Osteoblast (primary cell): Measurements from ENCODE around the gene CXXC5. TPM values are rescaled to one million over a fixed set of nuclear protein-coding genes. Genes with fewer than 3 reads are reported as not detected.
A peak's percentile ranks its signal among the peaks of the same experiment; 100 is the strongest.

Source experiments
- DNase-seq: peaks from one replicate; pipeline ENCODE4 v3.0.0; 2011; ENCODE audit warnings: low spot score, mixed read lengths; ENCODE audit not compliant: insufficient read length; ENCODE audit errors: missing footprints
- H2AFZ ChIP-seq: 2 replicates; pipeline ENCODE4 v1.6.0; 2011; ENCODE audit warnings: mild to moderate bottlenecking, low read length
- H3K27ac ChIP-seq: 2 replicates; pipeline ENCODE4 v1.5.1; 2011; ENCODE audit warnings: mild to moderate bottlenecking, low read depth, low read length, moderate library complexity
- H3K27me3 ChIP-seq: 2 replicates; pipeline ENCODE4 v1.6.0; 2012; ENCODE audit warnings: mild to moderate bottlenecking, control low read depth, inconsistent platforms, low read length, moderate library complexity; ENCODE audit not compliant: insufficient read depth
- H3K36me3 ChIP-seq: 2 replicates; pipeline ENCODE4 v1.5.1; 2011; ENCODE audit warnings: mild to moderate bottlenecking, low read length, control low read depth, moderate library complexity; ENCODE audit not compliant: insufficient read depth
- H3K4me1 ChIP-seq: 2 replicates; pipeline ENCODE4 v1.5.1; 2011; ENCODE audit warnings: mild to moderate bottlenecking, low read length, control low read depth, moderate library complexity; ENCODE audit not compliant: insufficient read depth
- H3K4me2 ChIP-seq: 2 replicates; pipeline ENCODE4 v1.6.0; 2011; ENCODE audit warnings: mild to moderate bottlenecking, low read length; ENCODE audit not compliant: insufficient read depth
- H3K4me3 ChIP-seq: fragments of 200-600 bp; sonication (generic); 3 replicates; pipeline ENCODE4 v1.5.1; 2012; ENCODE audit warnings: mild to moderate bottlenecking, low read length, inconsistent platforms; ENCODE audit not compliant: insufficient read depth
- H3K79me2 ChIP-seq: 2 replicates; pipeline ENCODE4 v1.6.0; 2012; ENCODE audit warnings: mild to moderate bottlenecking, low read length, control low read depth, inconsistent platforms; ENCODE audit not compliant: insufficient read depth
- H3K9me3 ChIP-seq: 2 replicates; pipeline ENCODE4 v1.5.1; 2011; ENCODE audit warnings: low read depth, low read length, control low read depth
- H4K20me1 ChIP-seq: 2 replicates; pipeline ENCODE4 v1.6.0; 2012; ENCODE audit warnings: mild to moderate bottlenecking, low read length, control low read depth; ENCODE audit not compliant: insufficient read depth
- total RNA-seq: library from RNA; depleted of rRNA; stranded (reverse); fragments of >200 nt; gene quantifications from 2 replicates; pipeline ENCODE4 v1.2.3, GENCODE V29; 2012
- TF ChIP-seq, protein P1 (sequence below): IDR thresholded peaks from 2 replicates; pipeline ENCODE4 v1.5.1; 2011; ENCODE audit warnings: mild to moderate bottlenecking, low read depth, low read length, moderate library complexity; ENCODE audit errors: extremely low read depth

Gene CXXC5
- total RNA-seq, 1 donor: 186 TPM

DNA sequence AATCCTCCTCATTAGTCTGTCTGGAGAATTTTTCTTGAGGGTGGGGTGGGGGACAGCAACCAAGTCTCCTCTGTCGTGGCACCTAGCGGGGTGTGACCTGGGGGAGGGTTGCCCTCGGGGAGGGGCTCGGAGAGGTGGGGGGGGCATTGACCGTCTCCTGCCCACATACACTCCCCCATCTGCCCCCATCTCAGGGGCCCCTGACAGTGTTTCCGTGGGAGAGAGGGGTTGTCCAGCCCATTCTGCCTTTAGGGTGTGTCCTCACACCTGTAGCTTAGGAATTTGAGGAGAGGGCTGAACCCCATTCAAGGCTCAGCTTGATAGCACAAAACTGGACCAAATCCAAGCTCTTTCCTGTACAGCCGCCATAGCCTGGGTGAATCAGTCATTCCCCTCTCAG is 5.9 kb upstream of the CXXC5 start:
- Histone ChIP-seq H3K36me3 (no peaks in the 10 kb centered on the region), H4K20me1 (no peaks in the 10 kb centered on the region), H3K9me3 (no peaks in the 10 kb centered on the region), H3K4me2 (no peak overlapping the region), H3K4me3 (no peak overlapping the region), H2AFZ (no peak overlapping the region), H3K27me3 (no peaks in the 10 kb centered on the region), H3K79me2 (peaks cover 1% of the 10 kb centered on the region), H3K27ac (no peak overlapping the region), H3K4me1 (peaks cover 33% of the 10 kb centered on the region)
- TF ChIP-seq, protein P1, sequence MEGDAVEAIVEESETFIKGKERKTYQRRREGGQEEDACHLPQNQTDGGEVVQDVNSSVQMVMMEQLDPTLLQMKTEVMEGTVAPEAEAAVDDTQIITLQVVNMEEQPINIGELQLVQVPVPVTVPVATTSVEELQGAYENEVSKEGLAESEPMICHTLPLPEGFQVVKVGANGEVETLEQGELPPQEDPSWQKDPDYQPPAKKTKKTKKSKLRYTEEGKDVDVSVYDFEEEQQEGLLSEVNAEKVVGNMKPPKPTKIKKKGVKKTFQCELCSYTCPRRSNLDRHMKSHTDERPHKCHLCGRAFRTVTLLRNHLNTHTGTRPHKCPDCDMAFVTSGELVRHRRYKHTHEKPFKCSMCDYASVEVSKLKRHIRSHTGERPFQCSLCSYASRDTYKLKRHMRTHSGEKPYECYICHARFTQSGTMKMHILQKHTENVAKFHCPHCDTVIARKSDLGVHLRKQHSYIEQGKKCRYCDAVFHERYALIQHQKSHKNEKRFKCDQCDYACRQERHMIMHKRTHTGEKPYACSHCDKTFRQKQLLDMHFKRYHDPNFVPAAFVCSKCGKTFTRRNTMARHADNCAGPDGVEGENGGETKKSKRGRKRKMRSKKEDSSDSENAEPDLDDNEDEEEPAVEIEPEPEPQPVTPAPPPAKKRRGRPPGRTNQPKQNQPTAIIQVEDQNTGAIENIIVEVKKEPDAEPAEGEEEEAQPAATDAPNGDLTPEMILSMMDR: no peak
- DNase-seq: no peak

DNA sequence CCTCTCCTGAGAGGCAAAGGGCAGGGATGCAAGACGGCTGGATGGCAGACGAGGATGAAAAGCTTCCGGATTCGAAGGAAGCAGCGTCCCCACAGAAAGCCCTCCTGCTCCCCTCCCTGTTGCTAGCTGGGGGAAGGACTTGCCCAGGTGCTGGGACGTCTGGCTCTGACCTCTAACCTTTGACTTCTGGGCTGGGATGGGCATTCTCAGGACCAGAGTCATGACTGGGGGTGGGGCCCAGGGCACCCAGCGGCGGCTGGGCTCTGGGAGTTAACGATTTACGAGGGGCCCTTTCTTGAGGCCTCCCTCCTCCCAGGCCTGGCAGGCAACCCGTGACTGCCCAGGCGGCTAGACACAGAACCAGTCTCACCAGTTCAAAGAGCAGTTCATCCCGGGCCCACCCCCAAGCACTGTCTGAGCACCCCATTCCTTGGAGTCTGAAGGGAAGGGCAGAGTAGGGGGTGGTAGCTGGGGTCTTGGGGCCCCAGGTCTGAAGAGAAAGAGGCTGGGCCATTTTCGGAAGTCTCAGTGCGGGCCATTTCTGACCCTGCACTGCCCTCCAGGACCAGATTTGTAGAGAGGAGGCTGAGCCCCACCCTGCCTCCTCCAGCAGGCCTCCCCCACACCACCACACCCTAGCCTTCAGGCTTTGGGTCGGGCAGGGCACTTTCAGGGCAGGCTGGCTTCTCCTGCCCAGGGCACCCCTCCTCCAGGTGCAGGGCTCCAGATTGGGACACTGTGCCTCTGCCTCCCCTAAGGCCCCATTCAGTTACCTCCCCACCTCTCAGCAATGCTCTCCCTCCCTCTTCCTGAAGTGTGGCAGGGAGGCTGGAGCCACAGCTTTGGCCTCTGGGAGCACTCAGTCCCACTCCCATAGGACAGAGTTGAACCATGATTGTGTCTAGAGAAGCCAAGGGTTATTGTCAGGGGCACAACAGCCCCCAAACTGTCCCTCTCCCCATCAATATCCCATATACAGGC is 5.0 kb upstream of the CXXC5 start:
- Histone ChIP-seq H3K27me3 (no peaks in the 10 kb centered on the region), H3K4me2 (no peak overlapping the region), H3K9me3 (no peaks in the 10 kb centered on the region), H3K79me2 (peaks cover 8% of the 10 kb centered on the region), H3K4me3 (no peak overlapping the region), H3K36me3 (no peaks in the 10 kb centered on the region), H2AFZ (no peak overlapping the region), H3K27ac (no peak overlapping the region), H4K20me1 (no peaks in the 10 kb centered on the region), H3K4me1 (peaks cover 32% of the 10 kb centered on the region)
- TF ChIP-seq, protein P1: no peak
- peak; percentile 79 for DNase-seq

DNA sequence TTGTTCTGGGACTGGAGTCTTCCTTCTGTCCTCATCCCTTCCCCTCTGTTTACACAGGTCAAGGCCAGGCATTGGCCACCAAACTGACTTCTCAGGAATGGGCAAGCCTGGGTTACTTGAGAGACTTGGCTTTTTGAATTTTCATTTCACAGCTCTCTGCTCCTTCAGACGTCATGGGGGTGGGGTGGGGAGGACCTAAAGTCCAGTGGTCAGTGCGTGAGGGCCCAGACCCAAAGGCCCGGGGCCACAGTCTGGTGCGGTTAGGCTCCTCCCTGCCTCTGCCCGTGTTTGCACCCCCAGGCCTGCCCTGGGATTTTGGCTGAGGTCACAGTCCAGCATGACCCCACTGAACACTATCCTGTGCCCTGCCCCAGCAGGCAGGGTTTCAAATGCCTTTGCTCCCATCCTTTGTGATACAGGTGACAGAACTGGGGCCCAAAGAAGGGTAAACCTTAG is 4.1 kb upstream of the CXXC5 start:
- peak; percentile 90 for DNase-seq
- H4K20me1 ChIP-seq: no peaks in the 10 kb centered on the region
- H2AFZ ChIP-seq: no peak overlapping the region
- H3K36me3 ChIP-seq: no peaks in the 10 kb centered on the region
- H3K4me1 ChIP-seq: peaks cover 24% of the 10 kb centered on the region
- no peaks in the 10 kb centered on the region for H3K27me3 ChIP-seq
- TF ChIP-seq, protein P1: no peak
- H3K4me3 ChIP-seq: no peak overlapping the region
- no peaks in the 10 kb centered on the region for H3K9me3 ChIP-seq
- H3K79me2 ChIP-seq: peaks cover 16% of the 10 kb centered on the region
- H3K4me2 ChIP-seq: no peak overlapping the region
- H3K27ac ChIP-seq: no peak overlapping the region
